ENCODE data around the gene IL36A.

DNA sequence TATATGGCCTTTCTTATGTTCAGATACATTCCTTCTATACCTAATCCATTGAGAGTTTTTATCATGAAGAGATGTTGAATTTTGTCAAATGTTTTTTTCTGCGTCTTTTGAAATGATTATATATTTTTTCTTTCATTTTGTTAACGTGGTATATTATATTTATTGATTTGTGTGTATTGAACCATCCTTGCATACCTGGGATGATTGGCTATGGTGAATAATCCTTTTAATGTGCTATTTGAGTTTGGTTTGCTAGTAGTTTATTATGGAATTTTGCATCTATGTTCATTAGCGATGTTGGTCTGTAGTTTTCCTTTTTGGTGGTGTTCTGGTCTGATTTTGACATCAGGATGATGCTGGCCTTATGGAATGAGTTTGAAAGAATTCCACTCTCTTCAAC, 15.6 kb upstream of the IL36A start:
- TF ChIP-seq EZH2 (IDR thresholded peaks at IDR 0.05; ENCODE audit: low read length, unreplicated experiment) (no peak), EZH2phosphoT487 (IDR thresholded peaks at IDR 0.05; ENCODE audit: borderline replicate concordance, low read length) (no peak)
- TF ChIP-seq, protein P1, sequence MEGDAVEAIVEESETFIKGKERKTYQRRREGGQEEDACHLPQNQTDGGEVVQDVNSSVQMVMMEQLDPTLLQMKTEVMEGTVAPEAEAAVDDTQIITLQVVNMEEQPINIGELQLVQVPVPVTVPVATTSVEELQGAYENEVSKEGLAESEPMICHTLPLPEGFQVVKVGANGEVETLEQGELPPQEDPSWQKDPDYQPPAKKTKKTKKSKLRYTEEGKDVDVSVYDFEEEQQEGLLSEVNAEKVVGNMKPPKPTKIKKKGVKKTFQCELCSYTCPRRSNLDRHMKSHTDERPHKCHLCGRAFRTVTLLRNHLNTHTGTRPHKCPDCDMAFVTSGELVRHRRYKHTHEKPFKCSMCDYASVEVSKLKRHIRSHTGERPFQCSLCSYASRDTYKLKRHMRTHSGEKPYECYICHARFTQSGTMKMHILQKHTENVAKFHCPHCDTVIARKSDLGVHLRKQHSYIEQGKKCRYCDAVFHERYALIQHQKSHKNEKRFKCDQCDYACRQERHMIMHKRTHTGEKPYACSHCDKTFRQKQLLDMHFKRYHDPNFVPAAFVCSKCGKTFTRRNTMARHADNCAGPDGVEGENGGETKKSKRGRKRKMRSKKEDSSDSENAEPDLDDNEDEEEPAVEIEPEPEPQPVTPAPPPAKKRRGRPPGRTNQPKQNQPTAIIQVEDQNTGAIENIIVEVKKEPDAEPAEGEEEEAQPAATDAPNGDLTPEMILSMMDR (conservative IDR thresholded peaks at IDR 0.05; ENCODE audit: low read depth, low read length), result no peak

Data from PC-3 (cell line).